ENCODE results near the gene KRT2. TPM values are rescaled to one million over a fixed set of nuclear protein-coding genes. Genes with fewer than 3 reads are reported as not detected.
"Not testable (repeated sequence)": the region's sequence is repeated elsewhere in the genome, so short reads cannot be mapped to it uniquely, and the experiment has no call there.

Gene KRT2
- total and polyA plus RNA-seq, 5 donors from 2014 or later, result 0.23 to 0.80 (median 0.34) TPM; not detected in 1

DNA sequence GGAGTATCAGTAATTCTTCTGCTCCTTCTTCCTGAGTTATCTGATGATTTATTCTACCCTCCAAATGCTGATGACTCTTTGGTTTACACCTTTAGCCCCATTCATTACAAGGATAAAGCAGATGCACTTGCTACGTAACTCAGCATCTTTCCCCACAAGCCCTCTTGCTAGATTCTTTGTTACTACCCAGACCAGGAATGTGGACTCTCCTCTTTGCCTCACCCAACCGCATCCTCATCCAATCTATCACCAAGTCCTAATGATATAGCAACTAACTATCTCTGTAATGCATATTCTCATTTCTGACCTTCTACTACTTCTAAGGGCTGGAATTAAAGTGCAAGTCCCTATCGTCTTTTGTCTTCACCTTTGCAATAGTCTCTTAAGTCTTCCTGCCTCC is 18.9 kb upstream of the KRT2 start:
- no peak overlapping the region for H3K4me3 ChIP-seq (ENCODE audit: low read depth, low read length)
- H3K27me3 Mint-ChIP-seq, result peaks cover 4% of the 10 kb centered on the region

DNA sequence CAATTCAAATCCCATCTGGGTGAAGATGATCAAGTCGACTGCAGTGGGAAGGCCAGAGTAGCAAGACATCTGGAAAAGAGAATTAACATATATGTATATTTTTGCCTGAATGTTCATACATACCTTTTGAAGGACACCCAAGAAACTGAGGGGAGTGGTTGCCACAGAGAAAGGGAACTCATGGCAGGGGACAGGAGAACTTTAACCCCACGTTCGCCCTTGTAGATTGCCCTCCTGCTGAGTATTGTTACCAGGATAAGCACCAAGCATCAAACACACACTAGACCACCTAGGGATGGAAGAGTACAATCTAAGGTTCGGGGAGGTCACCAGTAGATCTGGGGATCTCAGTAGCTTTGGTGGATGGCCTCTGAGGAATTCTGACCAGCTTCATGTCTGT is 18.5 kb upstream of the KRT2 start:
- no peak overlapping the region for H3K27ac ChIP-seq (ENCODE audit: insufficient read depth, low read length, poor library complexity, severe bottlenecking)
- ATAC-seq (ENCODE audit: low read depth in 2 of 2) (no peak), DNase-seq (no peak)
- Mint-ChIP-seq H3K27ac (no peak overlapping the region), H3K4me1 (no peaks in the 10 kb centered on the region), H3K4me3 (no peak overlapping the region), H3K27me3 (peaks cover 4% of the 10 kb centered on the region), H3K9me3 (peaks cover 0 to 1% (median 0%) of the 10 kb centered on the region in 7 donors), H3K36me3 (no peaks in the 10 kb centered on the region)
- H3K36me3 ChIP-seq (ENCODE audit: control insufficient read depth, insufficient read depth, low read length), result no peaks in the 10 kb centered on the region
- no peaks in the 10 kb centered on the region for H3K9me3 ChIP-seq (ENCODE audit: control insufficient read depth in 2 of 2, low read length in 2 of 2)
- H3K27me3 ChIP-seq (ENCODE audit: control insufficient read depth, insufficient read depth, low read length), result peaks cover 5% of the 10 kb centered on the region
- H3K4me3 ChIP-seq (ENCODE audit: low read depth, low read length), result no peak overlapping the region
- no peaks in the 10 kb centered on the region for H3K4me1 ChIP-seq (ENCODE audit: control insufficient read depth, insufficient read depth, low read length, poor library complexity, severe bottlenecking)

More for the DNA sequence above, 18.9 kb upstream of the KRT2 start:
- no peaks in the 10 kb centered on the region for H3K36me3 ChIP-seq (ENCODE audit: control insufficient read depth, insufficient read depth, low read length)
- peaks cover 5% of the 10 kb centered on the region for H3K27me3 ChIP-seq (ENCODE audit: control insufficient read depth, insufficient read depth, low read length)
- H3K4me1 ChIP-seq (ENCODE audit: control insufficient read depth, insufficient read depth, low read length, poor library complexity, severe bottlenecking), result no peaks in the 10 kb centered on the region
- Mint-ChIP-seq H3K4me1 (no peaks in the 10 kb centered on the region), H3K36me3 (no peaks in the 10 kb centered on the region), H3K9me3 (peaks cover 0 to 2% (median 0%) of the 10 kb centered on the region in 7 donors), H3K4me3 (no peak overlapping the region), H3K27ac (no peak overlapping the region)
- no peaks in the 10 kb centered on the region for H3K9me3 ChIP-seq (ENCODE audit: control insufficient read depth in 2 of 2, low read length in 2 of 2)
- H3K27ac ChIP-seq (ENCODE audit: insufficient read depth, low read length, poor library complexity, severe bottlenecking), result no peak overlapping the region
- no peak for DNase-seq
- no peak for ATAC-seq (ENCODE audit: low read depth in 2 of 2)

DNA sequence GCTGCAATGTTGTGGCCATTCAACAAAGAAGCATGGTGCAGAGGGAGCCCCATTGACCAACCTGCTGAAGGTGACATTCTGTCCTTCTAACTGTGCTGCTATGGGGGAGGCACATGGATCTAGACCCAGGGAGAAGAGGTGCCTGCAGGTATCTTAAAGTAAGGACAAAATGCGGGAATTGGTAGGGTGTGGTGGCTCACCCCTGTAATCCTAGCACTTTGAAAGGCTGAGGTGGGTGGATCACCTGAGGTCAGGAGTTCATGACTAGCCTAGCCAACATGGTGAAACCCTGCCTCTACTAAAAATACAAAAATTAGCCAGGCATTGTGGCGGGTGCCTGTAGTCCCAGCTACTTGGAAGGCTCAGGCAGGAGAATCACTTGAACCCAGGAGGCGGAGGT is 17.9 kb upstream of the KRT2 start:
- not testable (repeated sequence) for H3K27me3 Mint-ChIP-seq; H3K4me3 ChIP-seq (ENCODE audit: low read depth, low read length); H3K9me3 Mint-ChIP-seq; ATAC-seq (ENCODE audit: low read depth in 2 of 2); H3K4me1 Mint-ChIP-seq; H3K27me3 ChIP-seq (ENCODE audit: control insufficient read depth, insufficient read depth, low read length); H3K27ac Mint-ChIP-seq; H3K27ac ChIP-seq (ENCODE audit: insufficient read depth, low read length, poor library complexity, severe bottlenecking); H3K36me3 Mint-ChIP-seq; H3K4me1 ChIP-seq (ENCODE audit: control insufficient read depth, insufficient read depth, low read length, poor library complexity, severe bottlenecking); DNase-seq; H3K4me3 Mint-ChIP-seq; H3K36me3 ChIP-seq (ENCODE audit: control insufficient read depth, insufficient read depth, low read length); H3K9me3 ChIP-seq (ENCODE audit: control insufficient read depth in 2 of 2, low read length in 2 of 2)

DNA sequence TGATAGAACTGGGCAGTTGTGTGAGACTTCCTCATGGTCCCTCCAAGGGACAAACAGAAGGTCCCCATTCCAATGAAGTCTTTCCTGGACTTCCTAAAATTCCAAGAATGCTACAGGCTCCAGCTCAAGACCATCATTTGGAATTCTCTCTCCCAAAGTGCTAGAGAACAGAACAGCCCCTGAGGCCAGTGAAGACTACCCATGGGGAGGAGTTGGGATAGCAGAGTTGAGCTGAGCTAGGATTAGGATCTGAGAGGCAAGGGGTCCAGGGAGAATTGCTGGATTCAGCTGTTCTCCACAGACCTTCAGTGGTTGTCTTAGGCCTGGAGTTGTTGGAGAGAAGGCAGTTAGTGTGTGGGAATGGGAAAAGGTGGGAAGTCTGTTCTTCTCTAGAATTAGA is 17.4 kb upstream of the KRT2 start:
- peaks cover 4% of the 10 kb centered on the region for H3K27me3 Mint-ChIP-seq
- Histone ChIP-seq H3K36me3 (ENCODE audit: control insufficient read depth, insufficient read depth, low read length) (no peaks in the 10 kb centered on the region), H3K9me3 (ENCODE audit: control insufficient read depth in 2 of 2, low read length in 2 of 2) (no peaks in the 10 kb centered on the region), H3K4me3 (ENCODE audit: low read depth, low read length) (no peak overlapping the region), H3K27ac (ENCODE audit: insufficient read depth, low read length, poor library complexity, severe bottlenecking) (no peak overlapping the region), H3K27me3 (ENCODE audit: control insufficient read depth, insufficient read depth, low read length) (peaks cover 5% of the 10 kb centered on the region), H3K4me1 (ENCODE audit: control insufficient read depth, insufficient read depth, low read length, poor library complexity, severe bottlenecking) (no peaks in the 10 kb centered on the region)
- H3K27ac Mint-ChIP-seq, result no peak overlapping the region
- no peaks in the 10 kb centered on the region for H3K4me1 Mint-ChIP-seq
- ATAC-seq (ENCODE audit: low read depth in 2 of 2) (no peak), DNase-seq (no peak)
- no peaks in the 10 kb centered on the region for H3K36me3 Mint-ChIP-seq
- H3K4me3 Mint-ChIP-seq, result no peak overlapping the region
- H3K9me3 Mint-ChIP-seq, result peaks cover 0 to 1% (median 0%) of the 10 kb centered on the region in 7 donors

DNA sequence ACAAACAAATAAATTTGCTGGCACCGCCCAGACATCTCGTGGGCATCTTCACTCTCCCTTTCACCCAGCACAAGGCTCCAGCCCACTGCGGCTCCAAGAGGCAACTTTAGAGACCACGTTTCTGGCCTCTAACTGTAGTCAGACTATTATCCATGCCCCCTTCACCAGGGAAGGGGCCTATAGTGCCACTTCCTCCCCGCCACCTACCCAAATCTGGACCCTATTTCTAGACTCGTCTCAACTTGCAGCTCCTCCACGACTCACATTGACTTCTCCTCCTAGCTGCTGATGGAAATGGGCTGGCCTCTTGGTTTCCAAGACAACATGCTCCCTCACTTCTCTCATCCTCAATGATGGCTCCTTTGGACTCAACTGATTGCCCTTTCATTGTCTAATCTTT is 15.9 kb upstream of the KRT2 start:
- Mint-ChIP-seq H3K9me3 (peaks cover 0 to 1% (median 0%) of the 10 kb centered on the region in 7 donors), H3K4me1 (no peaks in the 10 kb centered on the region), H3K4me3 (no peak overlapping the region), H3K27me3 (peaks cover 4% of the 10 kb centered on the region), H3K27ac (no peak overlapping the region), H3K36me3 (no peaks in the 10 kb centered on the region)
- DNase-seq (no peak), ATAC-seq (ENCODE audit: low read depth in 2 of 2) (no peak)
- Histone ChIP-seq H3K36me3 (ENCODE audit: control insufficient read depth, insufficient read depth, low read length) (no peaks in the 10 kb centered on the region), H3K4me1 (ENCODE audit: control insufficient read depth, insufficient read depth, low read length, poor library complexity, severe bottlenecking) (no peaks in the 10 kb centered on the region), H3K9me3 (ENCODE audit: control insufficient read depth in 2 of 2, low read length in 2 of 2) (no peaks in the 10 kb centered on the region), H3K4me3 (ENCODE audit: low read depth, low read length) (no peak overlapping the region), H3K27me3 (ENCODE audit: control insufficient read depth, insufficient read depth, low read length) (peaks cover 4% of the 10 kb centered on the region), H3K27ac (ENCODE audit: insufficient read depth, low read length, poor library complexity, severe bottlenecking) (no peak overlapping the region)

DNA sequence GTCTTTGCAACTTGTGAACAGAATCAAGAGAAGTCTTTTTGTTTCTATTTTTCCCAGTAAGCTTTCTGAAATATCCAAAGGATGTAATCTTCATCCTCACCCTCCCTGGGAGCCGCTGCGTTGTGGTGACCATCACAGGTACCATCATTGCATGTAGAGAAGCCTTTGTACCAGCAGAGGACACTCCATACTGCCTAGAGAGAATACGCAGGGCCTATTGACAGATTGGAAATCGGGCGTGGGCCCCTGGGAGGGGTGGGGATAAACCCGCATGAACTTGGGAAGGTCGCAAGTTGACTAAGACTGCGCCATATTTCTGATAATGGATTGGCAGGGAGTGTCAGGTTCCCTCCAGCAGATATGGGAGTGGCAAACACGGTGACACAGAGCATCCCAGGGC is 15.5 kb upstream of the KRT2 start:
- H3K9me3 Mint-ChIP-seq, result peaks cover 0 to 1% (median 0%) of the 10 kb centered on the region in 7 donors
- peaks cover 8% of the 10 kb centered on the region for H3K27me3 Mint-ChIP-seq
- DNase-seq, result no peak
- no peak overlapping the region for H3K4me3 Mint-ChIP-seq
- H3K4me1 Mint-ChIP-seq, result no peaks in the 10 kb centered on the region
- no peak overlapping the region for H3K4me3 ChIP-seq (ENCODE audit: low read depth, low read length)
- ATAC-seq (ENCODE audit: low read depth in 2 of 2), result no peak
- peaks cover 1% of the 10 kb centered on the region for H3K27me3 ChIP-seq (ENCODE audit: control insufficient read depth, insufficient read depth, low read length)
- no peaks in the 10 kb centered on the region for H3K9me3 ChIP-seq (ENCODE audit: control insufficient read depth in 2 of 2, low read length in 2 of 2)
- no peaks in the 10 kb centered on the region for H3K36me3 ChIP-seq (ENCODE audit: control insufficient read depth, insufficient read depth, low read length)
- no peaks in the 10 kb centered on the region for H3K36me3 Mint-ChIP-seq
- no peak overlapping the region for H3K27ac Mint-ChIP-seq
- H3K4me1 ChIP-seq (ENCODE audit: control insufficient read depth, insufficient read depth, low read length, poor library complexity, severe bottlenecking), result no peaks in the 10 kb centered on the region
- no peak overlapping the region for H3K27ac ChIP-seq (ENCODE audit: insufficient read depth, low read length, poor library complexity, severe bottlenecking)

GRCh38 chr12:52666471-52666870 is 14.5 kb upstream of the KRT2 start:
- peaks cover 11% of the 10 kb centered on the region for H3K27me3 Mint-ChIP-seq
- no peak overlapping the region for H3K27ac Mint-ChIP-seq

GRCh38 chr12:52663420-52663819 is 11.4 kb upstream of the KRT2 start:
- Histone ChIP-seq H3K27me3 (ENCODE audit: control insufficient read depth, insufficient read depth, low read length) (peaks cover 1% of the 10 kb centered on the region), H3K4me1 (ENCODE audit: control insufficient read depth, insufficient read depth, low read length, poor library complexity, severe bottlenecking) (no peaks in the 10 kb centered on the region), H3K9me3 (ENCODE audit: control insufficient read depth in 2 of 2, low read length in 2 of 2) (no peaks in the 10 kb centered on the region), H3K27ac (ENCODE audit: insufficient read depth, low read length, poor library complexity, severe bottlenecking) (no peak overlapping the region), H3K4me3 (ENCODE audit: low read depth, low read length) (no peak overlapping the region), H3K36me3 (ENCODE audit: control insufficient read depth, insufficient read depth, low read length) (no peaks in the 10 kb centered on the region)
- no peaks in the 10 kb centered on the region for H3K36me3 Mint-ChIP-seq
- peaks cover 8% of the 10 kb centered on the region for H3K27me3 Mint-ChIP-seq
- H3K4me1 Mint-ChIP-seq, result no peaks in the 10 kb centered on the region
- DNase-seq (no peak), ATAC-seq (ENCODE audit: low read depth in 2 of 2) (no peak)
- no peak overlapping the region for H3K27ac Mint-ChIP-seq
- H3K4me3 Mint-ChIP-seq, result no peak overlapping the region
- H3K9me3 Mint-ChIP-seq, result peaks cover 0 to 1% (median 0%) of the 10 kb centered on the region in 7 donors

More at GRCh38 chr12:52666471-52666870, 14.5 kb upstream of the KRT2 start:
- ATAC-seq (ENCODE audit: low read depth in 2 of 2), result no peak
- no peak for DNase-seq
- no peaks in the 10 kb centered on the region for H3K36me3 ChIP-seq (ENCODE audit: control insufficient read depth, insufficient read depth, low read length)
- Mint-ChIP-seq H3K36me3 (no peaks in the 10 kb centered on the region), H3K9me3 (peaks cover 0 to 1% (median 0%) of the 10 kb centered on the region in 7 donors), H3K4me3 (no peak overlapping the region), H3K4me1 (no peaks in the 10 kb centered on the region)
- no peaks in the 10 kb centered on the region for H3K9me3 ChIP-seq (ENCODE audit: control insufficient read depth in 2 of 2, low read length in 2 of 2)
- H3K4me3 ChIP-seq (ENCODE audit: low read depth, low read length), result no peak overlapping the region
- H3K27me3 ChIP-seq (ENCODE audit: control insufficient read depth, insufficient read depth, low read length), result peaks cover 1% of the 10 kb centered on the region
- H3K4me1 ChIP-seq (ENCODE audit: control insufficient read depth, insufficient read depth, low read length, poor library complexity, severe bottlenecking), result no peaks in the 10 kb centered on the region
- H3K27ac ChIP-seq (ENCODE audit: insufficient read depth, low read length, poor library complexity, severe bottlenecking), result no peak overlapping the region
